IgD-negative memory B cell (primary cell): ENCODE measurements around the gene NFATC2. TPM values are rescaled to one million over a fixed set of nuclear protein-coding genes. Genes with fewer than 3 reads are reported as not detected.
"Not testable (repeated sequence)": the region's sequence is repeated elsewhere in the genome, so short reads cannot be mapped to it uniquely, and the experiment has no call there.

Source experiments
- H3K27ac Mint-ChIP-seq, 3 donors: one replicate each; pipeline ENCODE4 v1.8.0; 2020 to 2022; ENCODE audit warnings: mild to moderate bottlenecking in 3 of 3, mixed read lengths in 3 of 3, moderate library complexity in 1 of 3
- H3K27me3 Mint-ChIP-seq: one replicate; pipeline ENCODE4 v1.8.0; 2021; ENCODE audit warnings: mixed read lengths
- H3K36me3 Mint-ChIP-seq: one replicate; pipeline ENCODE4 v1.8.0; 2020; ENCODE audit warnings: mild to moderate bottlenecking, mixed read lengths
- H3K4me1 Mint-ChIP-seq, 3 donors: one replicate each; pipeline ENCODE4 v1.8.0; 2020 to 2022; ENCODE audit warnings: mixed read lengths in 3 of 3, mild to moderate bottlenecking in 1 of 3
- H3K4me3 Mint-ChIP-seq, 4 donors: one replicate each; pipeline ENCODE4 v1.8.0; 2020 to 2022; ENCODE audit warnings: mild to moderate bottlenecking in 4 of 4, mixed read lengths in 4 of 4, moderate library complexity in 3 of 4
- H3K9me3 Mint-ChIP-seq, 3 donors: one replicate each; pipeline ENCODE4 v1.8.0; 2020 to 2021; ENCODE audit warnings: mixed read lengths in 3 of 3, mild to moderate bottlenecking in 1 of 3
- polyA plus RNA-seq: library from polyadenylated mRNA; unstranded; fragments of 300-500 nt; fragmentation: Illumina TruSeq; gene quantifications from one replicate; pipeline ENCODE4 v1.2.3, GENCODE V29; 2021

Gene NFATC2
- polyA plus RNA-seq, 1 donor from 2014 or later: 17.4 TPM

DNA sequence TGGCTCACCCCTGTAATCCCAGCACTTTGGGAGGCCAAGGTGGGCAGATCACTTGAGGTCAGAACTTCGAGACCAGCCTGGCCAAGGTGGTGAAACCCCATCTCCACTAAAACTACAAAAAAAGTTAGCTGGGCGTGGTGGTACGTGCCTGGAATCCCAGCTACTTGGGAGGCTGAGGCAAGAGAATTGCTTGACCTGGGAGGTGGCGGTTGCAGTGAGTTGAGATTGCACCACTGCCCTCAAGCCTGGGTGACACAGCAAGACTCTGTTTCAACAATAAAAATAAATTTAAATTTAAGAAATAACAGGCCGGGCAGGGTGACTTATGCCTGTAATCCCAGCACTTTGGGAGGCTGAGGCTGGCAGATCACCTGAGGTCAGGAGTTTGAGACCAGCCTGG is 80.7 kb downstream of the NFATC2 start:
- not testable (repeated sequence) for H3K36me3 Mint-ChIP-seq, H3K27me3 Mint-ChIP-seq, H3K9me3 Mint-ChIP-seq, H3K4me3 Mint-ChIP-seq
- H3K27ac Mint-ChIP-seq: peak overlapping the region in 1 of 3 donors; percentile 88
- peaks cover 24 to 29% (median 27%) of the 10 kb centered on the region in 3 donors for H3K4me1 Mint-ChIP-seq

DNA sequence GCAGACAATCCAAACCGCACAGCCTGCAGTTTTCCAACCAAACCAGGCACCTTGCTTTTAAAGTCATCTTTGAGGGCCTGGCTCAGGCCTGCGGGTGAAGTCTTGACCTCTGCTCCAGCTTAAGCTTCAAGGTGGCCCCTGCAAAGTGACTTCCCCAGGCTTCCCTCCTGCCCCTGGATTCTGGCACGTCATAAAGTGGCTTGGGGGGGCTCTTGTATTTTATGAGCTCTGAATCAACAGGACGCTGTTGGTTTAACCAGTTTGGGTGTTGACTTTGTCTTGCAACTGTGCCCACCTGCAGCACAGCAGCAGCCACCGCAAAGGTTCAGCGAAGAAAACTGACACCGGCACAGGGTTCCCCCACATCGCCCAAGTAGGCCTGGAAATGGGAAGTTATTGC is 81.2 kb downstream of the NFATC2 start:
- no peaks in the 10 kb centered on the region for H3K27me3 Mint-ChIP-seq
- H3K27ac Mint-ChIP-seq: peak overlapping the region; percentile 52 to 93 (median 88)
- H3K36me3 Mint-ChIP-seq: peaks cover 7% of the 10 kb centered on the region
- H3K4me3 Mint-ChIP-seq: peak overlapping the region in 2 of 4 donors; percentile 22 to 87
- peaks cover 27 to 32% (median 29%) of the 10 kb centered on the region in 3 donors for H3K4me1 Mint-ChIP-seq
- H3K9me3 Mint-ChIP-seq: peaks cover 0 to 2% (median 0%) of the 10 kb centered on the region in 3 donors

DNA sequence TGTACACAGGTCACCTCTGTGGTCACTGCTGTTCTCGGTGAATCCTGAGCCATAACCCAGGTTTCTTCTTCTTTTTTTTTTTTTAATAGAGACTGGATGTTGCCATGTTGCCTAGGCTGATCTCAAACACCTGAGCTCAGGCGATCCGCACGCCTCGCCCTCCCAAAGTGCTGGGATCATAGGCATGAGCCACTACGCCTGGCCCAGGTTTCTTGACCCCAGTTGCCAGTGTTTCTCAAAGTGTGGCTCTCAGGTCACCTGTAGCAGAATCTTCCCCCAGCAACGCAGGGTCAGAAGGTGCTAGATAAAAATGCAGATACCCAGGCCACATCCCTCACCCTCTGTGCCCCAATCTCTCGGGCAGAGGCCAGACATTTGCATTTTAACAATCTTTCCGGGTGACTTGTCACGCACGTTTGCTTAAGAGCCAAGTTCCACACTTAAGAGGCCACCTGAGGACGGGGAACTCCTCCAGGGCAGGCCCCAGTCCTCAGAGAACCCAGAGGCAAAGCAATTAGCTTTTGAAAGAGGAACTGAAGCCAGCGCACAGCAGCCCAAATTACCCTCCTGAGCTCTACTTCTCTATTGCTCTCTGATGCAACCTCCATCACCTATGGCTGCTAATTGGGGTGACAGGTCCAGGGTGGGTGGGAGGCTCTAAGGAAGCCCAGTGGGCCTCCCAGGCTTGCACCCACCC is 81.8 kb downstream of the NFATC2 start:
- peak overlapping the region; percentile 22 to 87 (median 54) for H3K4me3 Mint-ChIP-seq

DNA sequence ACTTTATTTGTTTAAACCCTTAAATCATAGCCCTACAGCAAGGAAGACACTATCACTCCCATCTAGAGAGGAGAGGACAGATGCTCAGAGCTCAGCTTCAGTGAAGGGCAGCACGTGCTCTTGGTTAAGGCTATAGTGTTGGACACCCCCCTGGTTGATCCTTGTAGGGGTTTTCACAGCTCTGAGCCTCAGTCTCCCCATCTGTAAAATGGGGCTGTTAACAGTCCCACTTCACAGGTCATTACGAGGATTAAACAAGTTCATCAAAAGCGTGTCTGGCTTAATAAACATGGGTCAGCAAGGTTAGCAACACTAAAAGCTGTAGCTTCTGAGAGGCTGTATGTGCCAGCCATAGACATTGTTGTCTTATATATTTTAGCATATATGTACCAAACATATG is 82.4 kb downstream of the NFATC2 start:
- peak overlapping the region in 2 of 3 donors; percentile 17 to 88 for H3K27ac Mint-ChIP-seq
- peaks cover 0 to 2% (median 0%) of the 10 kb centered on the region in 3 donors for H3K9me3 Mint-ChIP-seq
- H3K36me3 Mint-ChIP-seq: peaks cover 8% of the 10 kb centered on the region
- H3K4me3 Mint-ChIP-seq: no peak overlapping the region
- peaks cover 31 to 35% (median 35%) of the 10 kb centered on the region in 3 donors for H3K4me1 Mint-ChIP-seq
- H3K27me3 Mint-ChIP-seq: no peaks in the 10 kb centered on the region

More for the DNA sequence above, 81.8 kb downstream of the NFATC2 start:
- no peaks in the 10 kb centered on the region for H3K27me3 Mint-ChIP-seq
- H3K9me3 Mint-ChIP-seq: peaks cover 0 to 2% (median 0%) of the 10 kb centered on the region in 3 donors
- peaks cover 7% of the 10 kb centered on the region for H3K36me3 Mint-ChIP-seq
- peak overlapping the region; percentile 52 to 93 (median 88) for H3K27ac Mint-ChIP-seq
- H3K4me1 Mint-ChIP-seq: peaks cover 31 to 35% (median 33%) of the 10 kb centered on the region in 3 donors

DNA sequence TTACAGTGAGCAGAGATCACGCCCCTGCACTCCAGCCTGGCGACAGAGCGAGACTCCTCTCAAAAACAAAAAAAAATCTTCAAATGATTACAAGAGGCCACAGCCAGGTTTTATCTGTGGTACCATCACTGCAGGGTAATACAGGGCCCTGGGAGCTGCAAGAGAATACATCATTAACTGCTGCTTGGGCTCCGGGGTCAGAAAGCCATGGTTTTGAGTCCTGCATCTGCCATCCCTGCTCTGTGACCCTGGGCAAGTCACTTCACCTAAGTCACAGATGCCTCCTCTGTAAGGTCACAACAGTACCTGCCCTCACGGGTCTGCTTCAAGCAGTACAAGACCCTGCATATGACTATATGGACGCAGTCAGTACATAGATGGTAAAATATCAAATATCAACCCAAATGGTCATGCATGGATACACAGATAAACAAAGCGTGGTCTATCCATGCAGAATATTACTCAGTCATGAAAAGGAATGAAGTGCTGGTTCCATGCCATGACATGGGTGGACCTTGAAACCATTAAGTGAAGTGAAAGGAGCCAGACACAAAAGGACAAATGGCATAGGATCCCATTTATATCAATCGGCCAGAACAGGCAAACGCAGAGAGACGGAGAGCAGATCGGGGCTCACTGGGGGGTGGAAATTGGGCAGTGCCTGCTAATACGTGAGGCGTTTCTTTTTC is 83.6 kb downstream of the NFATC2 start:
- Mint-ChIP-seq H3K4me1 (peaks cover 31 to 36% (median 32%) of the 10 kb centered on the region in 3 donors), H3K36me3 (peaks cover 14% of the 10 kb centered on the region), H3K4me3 (no peak overlapping the region), H3K9me3 (peaks cover 0 to 2% (median 0%) of the 10 kb centered on the region in 3 donors), H3K27ac (no peak overlapping the region), H3K27me3 (no peaks in the 10 kb centered on the region)

DNA sequence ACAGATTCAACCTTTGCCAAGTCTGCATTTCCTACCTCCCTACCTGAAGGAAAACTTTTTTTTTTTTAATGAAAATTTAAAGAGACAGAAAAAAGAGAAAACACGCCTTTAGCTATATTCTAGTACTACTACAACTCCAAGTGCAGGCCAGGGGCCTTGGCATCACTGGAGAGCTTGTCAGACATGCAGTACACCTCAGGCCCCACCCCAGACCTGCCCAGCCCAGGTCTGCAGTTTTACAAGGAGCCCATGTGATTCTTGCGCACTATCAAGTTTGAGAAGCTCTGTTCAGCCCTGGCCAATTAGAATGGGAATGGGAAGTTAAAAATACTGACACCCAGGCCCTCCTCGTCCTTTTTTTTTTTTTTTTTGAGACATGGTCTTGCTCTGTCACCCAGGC is 85.0 kb downstream of the NFATC2 start:
- H3K27ac Mint-ChIP-seq: no peak overlapping the region
- H3K27me3 Mint-ChIP-seq: no peaks in the 10 kb centered on the region
- H3K9me3 Mint-ChIP-seq: peaks cover 0 to 2% (median 0%) of the 10 kb centered on the region in 3 donors
- peaks cover 31 to 36% (median 32%) of the 10 kb centered on the region in 3 donors for H3K4me1 Mint-ChIP-seq
- H3K4me3 Mint-ChIP-seq: peak overlapping the region in 2 of 4 donors; percentile 76 to 82
- peaks cover 18% of the 10 kb centered on the region for H3K36me3 Mint-ChIP-seq

DNA sequence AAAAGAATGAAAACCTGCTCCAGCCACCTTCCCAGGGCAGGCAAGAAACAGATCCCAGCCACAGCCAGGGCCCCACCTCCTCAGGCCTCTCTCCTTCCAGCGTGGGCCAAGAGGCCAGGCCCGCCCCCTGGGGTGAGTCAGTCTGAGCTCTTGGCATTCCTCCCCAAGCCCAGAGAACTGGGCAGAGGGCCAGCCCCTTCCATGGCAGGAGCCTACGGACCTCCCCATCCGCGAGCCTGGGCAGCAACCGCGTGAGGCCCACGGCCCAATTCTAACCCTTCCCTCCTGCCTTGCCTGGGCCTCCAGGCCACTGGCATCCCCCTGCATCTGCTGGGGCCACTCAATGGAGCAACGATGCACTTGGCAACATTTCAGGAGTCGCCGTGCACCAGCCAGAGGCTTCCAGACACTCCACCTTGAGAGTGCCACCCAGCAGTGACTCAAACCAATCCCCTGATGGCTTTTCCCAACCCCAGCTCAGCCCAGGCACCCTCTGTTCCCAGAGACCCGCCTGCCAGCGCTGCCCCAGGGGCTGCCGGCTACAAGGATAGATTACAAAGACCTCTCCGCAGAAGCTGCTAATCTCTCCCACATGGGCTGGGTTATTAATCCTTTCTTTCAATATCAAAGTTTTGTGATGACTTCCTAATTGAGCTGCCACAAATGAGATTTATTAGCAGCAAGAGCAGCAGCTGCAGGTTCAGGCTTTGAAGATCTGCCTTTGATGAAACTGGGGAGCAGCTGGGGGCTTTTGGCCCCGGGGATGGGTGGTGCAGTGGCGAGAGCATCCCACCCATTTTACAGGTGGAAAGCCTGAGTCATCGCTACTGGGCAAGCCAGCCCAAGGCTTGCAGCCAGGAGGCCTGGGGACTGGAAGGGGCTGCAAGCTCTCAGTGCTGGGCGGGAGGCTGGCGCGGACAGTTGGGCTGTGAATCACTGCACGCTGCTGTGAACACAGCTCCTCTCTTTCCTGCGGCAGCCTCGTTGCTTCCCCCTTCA is 85.7 kb downstream of the NFATC2 start:
- H3K9me3 Mint-ChIP-seq: peaks cover 0 to 2% (median 0%) of the 10 kb centered on the region in 3 donors
- H3K27me3 Mint-ChIP-seq: no peaks in the 10 kb centered on the region
- H3K4me3 Mint-ChIP-seq: peak overlapping the region in 2 of 4 donors; percentile 82
- no peak overlapping the region for H3K27ac Mint-ChIP-seq
- H3K4me1 Mint-ChIP-seq: peaks cover 31 to 40% (median 32%) of the 10 kb centered on the region in 3 donors
- peaks cover 19% of the 10 kb centered on the region for H3K36me3 Mint-ChIP-seq

DNA sequence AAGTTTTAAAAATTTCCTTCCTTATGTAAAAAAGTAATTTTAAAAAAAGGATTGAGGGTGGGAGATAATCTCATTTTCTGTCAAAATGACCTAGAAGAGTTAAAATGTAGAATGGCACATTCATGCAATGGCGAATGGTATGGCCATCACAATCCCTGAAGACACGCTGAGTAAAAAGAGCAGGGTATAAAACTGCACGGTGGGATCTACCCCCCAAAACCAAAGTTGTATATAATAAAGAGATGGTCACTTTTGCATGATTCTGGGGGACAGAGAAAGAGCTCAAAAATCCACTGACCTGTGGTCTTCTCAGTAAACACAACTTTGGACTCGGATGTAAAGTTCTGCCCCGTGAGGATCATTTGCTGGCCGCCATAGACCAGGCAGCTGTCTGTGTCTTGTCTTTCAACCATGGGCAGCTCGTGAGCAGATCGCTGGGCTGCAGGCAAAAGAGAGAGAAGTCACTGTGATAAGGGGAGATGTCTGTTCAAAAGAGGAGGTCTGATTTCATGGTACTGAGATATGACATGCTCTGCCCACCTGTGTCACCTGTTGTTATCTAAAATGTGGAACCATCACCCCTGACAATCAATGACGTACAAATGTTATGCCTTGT is 88.2 kb downstream of the NFATC2 start:
- no peak overlapping the region for H3K27ac Mint-ChIP-seq
- peaks cover 15 to 26% (median 22%) of the 10 kb centered on the region in 3 donors for H3K4me1 Mint-ChIP-seq
- H3K4me3 Mint-ChIP-seq: no peak overlapping the region
- H3K36me3 Mint-ChIP-seq: peaks cover 16% of the 10 kb centered on the region
- no peaks in the 10 kb centered on the region for H3K27me3 Mint-ChIP-seq
- no peaks in the 10 kb centered on the region for H3K9me3 Mint-ChIP-seq

DNA sequence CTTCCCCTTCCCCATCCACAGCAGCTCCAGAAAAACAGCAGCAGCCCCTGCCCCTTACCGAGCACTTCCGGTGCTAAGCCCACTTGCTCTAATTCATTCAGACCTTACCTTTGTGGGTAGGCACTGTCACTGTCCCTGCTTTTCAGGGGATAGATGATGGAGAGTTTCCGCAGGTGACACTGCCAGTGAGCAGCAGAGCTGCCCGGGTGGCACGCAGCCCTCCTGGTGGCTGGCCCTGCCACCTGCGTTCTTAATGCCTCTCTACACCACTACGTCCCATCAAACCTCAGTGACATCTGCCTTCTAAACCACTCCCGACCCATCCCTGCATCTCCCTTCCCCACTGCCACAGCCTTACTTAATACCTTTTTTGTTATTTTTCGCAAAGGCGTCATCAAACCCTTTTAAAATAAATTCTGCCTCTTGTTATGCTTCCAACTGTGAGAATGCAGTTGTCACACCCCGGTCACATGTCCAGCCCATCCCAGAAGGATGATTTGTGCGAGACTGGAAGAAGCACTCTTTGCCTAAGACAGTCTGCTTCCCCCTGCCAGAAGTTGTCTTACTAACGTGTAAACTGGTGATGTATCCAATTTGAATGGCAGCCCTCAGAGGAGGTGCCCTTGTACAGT is 89.7 kb downstream of the NFATC2 start:
- Mint-ChIP-seq H3K27ac (no peak overlapping the region), H3K4me3 (no peak overlapping the region), H3K9me3 (no peaks in the 10 kb centered on the region), H3K27me3 (no peaks in the 10 kb centered on the region), H3K36me3 (peaks cover 20% of the 10 kb centered on the region), H3K4me1 (peaks cover 15 to 24% (median 18%) of the 10 kb centered on the region in 3 donors)

DNA sequence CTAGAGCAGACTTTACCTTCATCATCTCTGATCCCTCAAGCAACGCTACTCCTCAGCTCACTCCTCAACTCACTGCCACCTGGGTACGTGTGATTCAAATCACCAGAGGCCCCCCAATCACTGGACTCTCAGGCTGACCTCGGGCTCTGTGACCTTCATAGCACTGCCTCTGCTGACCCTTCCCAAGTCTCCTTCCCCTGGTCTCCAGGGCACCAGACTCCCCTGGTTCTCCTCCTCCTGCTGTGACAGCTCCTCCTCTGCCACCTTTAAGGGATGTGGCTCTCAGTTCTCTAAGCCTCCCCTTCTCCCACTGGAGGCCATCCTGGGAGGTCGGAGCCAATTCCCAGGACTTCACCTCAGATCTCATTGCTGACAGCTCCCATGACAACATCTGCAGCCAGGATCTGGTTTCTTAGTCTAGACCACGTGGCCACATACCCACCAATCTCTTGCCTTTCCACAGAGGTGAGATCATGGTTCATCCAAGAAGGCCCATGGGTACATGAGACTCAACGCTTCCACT is 90.4 kb downstream of the NFATC2 start:
- Mint-ChIP-seq H3K36me3 (peaks cover 21% of the 10 kb centered on the region), H3K4me3 (no peak overlapping the region), H3K4me1 (peaks cover 10 to 19% (median 13%) of the 10 kb centered on the region in 3 donors), H3K9me3 (no peaks in the 10 kb centered on the region), H3K27ac (no peak overlapping the region), H3K27me3 (no peaks in the 10 kb centered on the region)

DNA sequence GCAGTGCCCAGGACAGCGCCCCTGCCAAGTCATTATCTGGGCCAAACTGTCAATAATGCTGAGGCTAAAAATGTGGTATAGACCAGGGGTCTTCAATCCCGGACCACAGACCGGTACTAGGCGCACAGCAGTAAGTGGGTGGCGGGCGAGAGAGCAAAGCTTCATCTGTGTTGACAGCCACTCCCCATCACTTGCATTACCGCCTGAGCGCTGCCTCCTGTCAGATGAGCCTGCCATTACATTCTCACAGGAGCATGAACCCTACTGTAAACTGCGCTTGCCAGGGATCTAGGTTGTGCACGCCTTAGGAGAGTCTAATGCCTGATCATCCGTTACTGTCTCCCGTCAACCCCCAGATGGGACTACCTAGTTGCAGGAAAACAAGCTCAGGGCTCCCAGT is 91.0 kb downstream of the NFATC2 start:
- no peaks in the 10 kb centered on the region for H3K9me3 Mint-ChIP-seq
- no peak overlapping the region for H3K4me3 Mint-ChIP-seq
- no peak overlapping the region for H3K27ac Mint-ChIP-seq
- H3K27me3 Mint-ChIP-seq: no peaks in the 10 kb centered on the region
- peaks cover 21% of the 10 kb centered on the region for H3K36me3 Mint-ChIP-seq
- peaks cover 4 to 13% (median 7%) of the 10 kb centered on the region in 3 donors for H3K4me1 Mint-ChIP-seq

DNA sequence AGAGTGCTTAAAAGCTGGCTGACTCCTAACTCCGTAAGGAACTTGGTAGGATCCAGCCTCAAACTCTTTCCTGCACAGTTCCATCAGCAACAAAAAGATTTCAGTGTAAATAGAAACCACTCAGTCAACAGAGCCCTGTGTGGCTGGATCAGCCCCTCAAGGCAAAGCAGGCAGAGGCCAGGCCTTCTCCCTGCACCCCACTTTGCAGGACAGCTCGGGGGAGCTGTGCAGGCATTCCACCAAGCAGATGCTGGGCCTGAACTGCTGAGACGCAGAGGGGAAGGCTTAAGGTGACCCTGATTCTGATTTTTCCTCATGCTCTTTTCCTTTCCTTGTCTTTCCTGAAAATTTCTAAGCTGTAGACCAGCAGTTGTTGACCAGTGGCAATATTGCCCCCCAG is 91.5 kb downstream of the NFATC2 start:
- Mint-ChIP-seq H3K4me3 (no peak overlapping the region), H3K27ac (peak overlapping the region in 1 of 3 donors; percentile 77), H3K4me1 (peaks cover 0 to 10% (median 3%) of the 10 kb centered on the region in 3 donors), H3K27me3 (no peaks in the 10 kb centered on the region), H3K36me3 (peaks cover 21% of the 10 kb centered on the region), H3K9me3 (no peaks in the 10 kb centered on the region)

DNA sequence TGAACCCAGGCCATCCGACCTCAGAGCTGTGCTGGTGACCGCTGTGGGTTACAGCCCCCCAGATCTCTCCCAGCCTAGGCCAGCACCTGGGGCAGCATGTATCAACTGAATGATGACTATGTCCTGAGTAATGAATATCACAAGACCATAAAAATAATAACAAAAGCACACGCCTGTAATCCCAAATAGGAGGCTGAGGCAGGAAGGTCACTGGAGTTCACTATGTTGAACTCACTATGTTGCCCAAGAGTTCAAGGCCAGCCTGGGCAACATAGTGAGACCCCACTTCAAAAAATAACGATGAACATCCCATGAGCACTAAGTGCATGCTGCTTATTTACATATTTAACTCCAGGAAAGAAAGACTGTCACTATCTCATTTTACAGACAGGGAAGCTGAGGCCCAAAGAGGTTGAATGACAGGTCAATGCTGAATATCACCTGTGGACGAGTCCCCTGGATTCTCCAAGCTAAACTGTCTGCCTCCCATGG is 92.3 kb downstream of the NFATC2 start:
- Mint-ChIP-seq H3K9me3 (no peaks in the 10 kb centered on the region), H3K4me1 (peaks cover 0 to 8% (median 4%) of the 10 kb centered on the region in 3 donors), H3K27ac (no peak overlapping the region), H3K36me3 (peaks cover 21% of the 10 kb centered on the region), H3K27me3 (no peaks in the 10 kb centered on the region), H3K4me3 (no peak overlapping the region)
